Endodermal cell (in vitro differentiated cells): ENCODE measurements around the gene ST3GAL3. TPM values are rescaled to one million over a fixed set of nuclear protein-coding genes. Genes with fewer than 3 reads are reported as not detected.

Source experiments
- DNase-seq: peaks from one replicate; pipeline ENCODE4 v3.0.0-alpha.2; 2017
- H3K27ac ChIP-seq: 2 replicates; pipeline ENCODE4 v1.5.1; 2013; ENCODE audit warnings: mild to moderate bottlenecking, low read depth, low read length, moderate library complexity
- H3K27me3 ChIP-seq: 2 replicates; pipeline ENCODE4 v1.6.1; 2013; ENCODE audit warnings: mild to moderate bottlenecking, low read length, moderate library complexity; ENCODE audit not compliant: insufficient read depth, control insufficient read depth, poor library complexity, severe bottlenecking
- H3K36me3 ChIP-seq: 2 replicates; pipeline ENCODE4 v1.7.0; 2013; ENCODE audit warnings: mild to moderate bottlenecking, low read length, moderate library complexity; ENCODE audit not compliant: control insufficient read depth, insufficient read depth
- H3K4me1 ChIP-seq: one replicate; pipeline ENCODE4 v1.7.0; 2013; ENCODE audit warnings: low read length; ENCODE audit not compliant: control insufficient read depth, insufficient read depth
- H3K4me3 ChIP-seq: 2 replicates; pipeline ENCODE4 v1.5.1; 2013; ENCODE audit warnings: mild to moderate bottlenecking, low read length, moderate library complexity
- H3K9ac ChIP-seq: 2 replicates; pipeline ENCODE4 v1.6.1; 2013; ENCODE audit warnings: mild to moderate bottlenecking, low read length, moderate library complexity; ENCODE audit not compliant: poor library complexity, severe bottlenecking; ENCODE audit errors: extremely low read depth
- H3K9me3 ChIP-seq: 2 replicates; pipeline ENCODE4 v1.6.1; 2013; ENCODE audit warnings: mild to moderate bottlenecking, low read length, moderate library complexity; ENCODE audit not compliant: control insufficient read depth
- H3K27ac Mint-ChIP-seq: 2 replicates; pipeline ENCODE4 v1.8.0; 2020; ENCODE audit warnings: mixed read lengths
- H3K27me3 Mint-ChIP-seq: 2 replicates; pipeline ENCODE4 v1.8.0; 2021; ENCODE audit warnings: mild to moderate bottlenecking, mixed read lengths; ENCODE audit not compliant: insufficient read depth
- H3K36me3 Mint-ChIP-seq: 2 replicates; pipeline ENCODE4 v1.8.0; 2020; ENCODE audit warnings: low read depth, mixed read lengths
- H3K4me1 Mint-ChIP-seq: 2 replicates; pipeline ENCODE4 v1.8.0; 2020; ENCODE audit warnings: mixed read lengths
- H3K4me3 Mint-ChIP-seq: 2 replicates; pipeline ENCODE4 v1.8.0; 2020; ENCODE audit warnings: mild to moderate bottlenecking, moderate library complexity, mixed read lengths
- H3K9me3 Mint-ChIP-seq: 2 replicates; pipeline ENCODE4 v1.8.0; 2020; ENCODE audit warnings: mild to moderate bottlenecking, mixed read lengths
- CTCF ChIP-seq: fragments of 200-600 bp; sonication (generic); conservative IDR thresholded peaks from 2 replicates; pipeline ENCODE4 v1.5.0; 2021; ENCODE audit warnings: antibody characterized with exemption, mild to moderate bottlenecking
- WGBS, 2 experiments: methylation state at CpG; one replicate each; pipeline versions ENCODE4 v1.1.5 to v1.1.7; 2013; ENCODE audit warnings: missing lambda C conversion rate in 2 of 2, mixed read lengths in 1 of 2; ENCODE audit not compliant: insufficient coverage in 1 of 2, insufficient read length in 1 of 2; 5-methylcytosine and 5-hydroxymethylcytosine counted together
- total RNA-seq, 2 donors: library from RNA; stranded (reverse); fragmentation: NEBNext Ultra II Directional in 1 of 2; extraction: Animal tissue kit (Norgen Biotek cat#: 25700) in 1 of 2; gene quantifications; 2 replicates in 1 of 2; 3 replicates in 1 of 2; pipeline ENCODE4 v1.2.1, GENCODE V29; 2021

The ST3GAL3 gene
- total RNA-seq, 2 donors from 2014 or later = 15.5 to 15.9 TPM

- Histone ChIP-seq H3K4me3 (no peak overlapping the region), H3K27me3 (no peaks in the 10 kb centered on the region), H3K9ac (no peak overlapping the region), H3K36me3 (no peaks in the 10 kb centered on the region), H3K27ac (no peak overlapping the region), H3K4me1 (no peaks in the 10 kb centered on the region), H3K9me3 (no peaks in the 10 kb centered on the region)
- H3K27me3 Mint-ChIP-seq = no peaks in the 10 kb centered on the region
- DNase-seq = no peak
- no peak overlapping the region for H3K27ac Mint-ChIP-seq
- 81 to 84% methylated on average over 9 to 11 of the region's 11 CpGs for WGBS, 2 experiments
- TF ChIP-seq CTCF = no peak
- H3K4me3 Mint-ChIP-seq = no peak overlapping the region
- peaks cover 11% of the 10 kb centered on the region for H3K36me3 Mint-ChIP-seq
- H3K4me1 Mint-ChIP-seq = peaks cover 7% of the 10 kb centered on the region
- H3K9me3 Mint-ChIP-seq = no peaks in the 10 kb centered on the region
Measured at GRCh38 chr1:43835082-43836021, 128.0 kb downstream of the ST3GAL3 start.

- H3K36me3 ChIP-seq = no peaks in the 10 kb centered on the region
- H3K9me3 ChIP-seq = peaks cover under 1% of the 10 kb centered on the region
- no peak overlapping the region for H3K27ac ChIP-seq
- peaks cover 16% of the 10 kb centered on the region for H3K4me1 Mint-ChIP-seq
- no peaks in the 10 kb centered on the region for H3K4me1 ChIP-seq
- no peak overlapping the region for H3K27ac Mint-ChIP-seq
- H3K4me3 Mint-ChIP-seq = no peak overlapping the region
- no peak overlapping the region for H3K9ac ChIP-seq
- DNase-seq = no peak
- H3K36me3 Mint-ChIP-seq = peaks cover 13% of the 10 kb centered on the region
- no peak for TF ChIP-seq CTCF
- H3K4me3 ChIP-seq = no peak overlapping the region
- WGBS, 2 experiments = 86 to 96% methylated on average over 2 to 6 of the region's 6 CpGs
- H3K27me3 Mint-ChIP-seq = no peaks in the 10 kb centered on the region
- no peaks in the 10 kb centered on the region for H3K9me3 Mint-ChIP-seq
- no peaks in the 10 kb centered on the region for H3K27me3 ChIP-seq
Measured at GRCh38 chr1:43836267-43836951, 129.1 kb downstream of the ST3GAL3 start.

GRCh38 chr1:43839056-43839455 is 131.7 kb downstream of the ST3GAL3 start:
- peaks cover 21% of the 10 kb centered on the region for H3K9me3 Mint-ChIP-seq
- WGBS, 2 experiments = 81 to 89% methylated on average over 3 to 5 of the region's 5 CpGs
- H3K27me3 ChIP-seq = no peaks in the 10 kb centered on the region
- peaks cover 32% of the 10 kb centered on the region for H3K36me3 Mint-ChIP-seq
- H3K36me3 ChIP-seq = peaks cover 8% of the 10 kb centered on the region
- H3K4me1 ChIP-seq = no peaks in the 10 kb centered on the region
- TF ChIP-seq CTCF = no peak
- no peak overlapping the region for H3K27ac ChIP-seq
- H3K4me1 Mint-ChIP-seq = peaks cover 16% of the 10 kb centered on the region
- H3K9ac ChIP-seq = no peak overlapping the region
- no peak overlapping the region for H3K27ac Mint-ChIP-seq
- no peak overlapping the region for H3K4me3 ChIP-seq
- H3K4me3 Mint-ChIP-seq = no peak overlapping the region
- H3K9me3 ChIP-seq = peaks cover 26% of the 10 kb centered on the region
- H3K27me3 Mint-ChIP-seq = no peaks in the 10 kb centered on the region
- no peak for DNase-seq
